Activated CD8-positive, alpha-beta T cell treated with anti-CD3 and anti-CD28 coated beads for 36 hours (primary cell): Measurements from ENCODE around the gene RGS9. TPM values are rescaled to one million over a fixed set of nuclear protein-coding genes. Genes with fewer than 3 reads are reported as not detected.
"Not testable (repeated sequence)": the region's sequence is repeated elsewhere in the genome, so short reads cannot be mapped to it uniquely, and the experiment has no call there.

Source experiments
- ATAC-seq: fragments of 200-7000 bp; cut with Tn5 transposase; one replicate; pipeline ENCODE4 v1.10.0; 2021; ENCODE audit warnings: mild to moderate bottlenecking, moderate library complexity
- CTCF ChIA-PET: fragments of 350-600 bp; sonication (Branson Sonifier 250); formaldehyde crosslinking; loops from one replicate; lab custom pipeline; 2021; ENCODE audit warnings: antibody characterized with exemption; lab: Charles Lee
- POLR2A ChIA-PET: fragments of 350-600 bp; sonication (Branson Sonifier 250); formaldehyde crosslinking; loops from one replicate; lab custom pipeline; 2021; ENCODE audit warnings: antibody characterized with exemption; lab: Charles Lee
- DNase-seq: peaks from one replicate; pipeline ENCODE4 v3.0.0-alpha.2; 2020
- H3K27ac Mint-ChIP-seq: one replicate; pipeline ENCODE4 v1.8.0; 2021; ENCODE audit warnings: mild to moderate bottlenecking, mixed read lengths
- H3K27me3 Mint-ChIP-seq: one replicate; pipeline ENCODE4 v1.8.0; 2021; ENCODE audit warnings: mixed read lengths
- H3K36me3 Mint-ChIP-seq: one replicate; pipeline ENCODE4 v1.8.0; 2021; ENCODE audit warnings: low read depth, mixed read lengths
- H3K4me1 Mint-ChIP-seq: one replicate; pipeline ENCODE4 v1.8.0; 2021; ENCODE audit warnings: low read depth, mixed read lengths
- H3K4me3 Mint-ChIP-seq: one replicate; pipeline ENCODE4 v1.8.0; 2021; ENCODE audit warnings: mild to moderate bottlenecking, moderate library complexity, mixed read lengths
- H3K9me3 Mint-ChIP-seq: one replicate; pipeline ENCODE4 v1.8.0; 2021; ENCODE audit warnings: mixed read lengths
- CTCF ChIP-seq: fragments of 200-600 bp; IDR thresholded peaks from one replicate; pipeline ENCODE4 v1.8.0; 2022; ENCODE audit warnings: antibody characterized with exemption, mild to moderate bottlenecking
- intact Hi-C: fragments of 100-400 bp; cut with micrococcal nuclease; formaldehyde crosslinking; loops from one replicate; pipeline ENCODE4 v1.10.0; 2022
- total RNA-seq, 2 experiments: library from RNA; stranded (reverse); gene quantifications; one replicate each; pipeline ENCODE4 v1.2.3, GENCODE V29; 2021

The RGS9 gene
- total RNA-seq, 2 experiments from 2014 or later = 1.3 to 1.9 TPM

- peaks cover 42% of the 10 kb centered on the region for H3K4me1 Mint-ChIP-seq
- no peak overlapping the region for H3K27ac Mint-ChIP-seq
- no peaks in the 10 kb centered on the region for H3K27me3 Mint-ChIP-seq
These were observed 39.7 kb downstream of the RGS9 start for GRCh38 chr17:65176646-65177409.

GRCh38 chr17:65177901-65178300 lies 40.7 kb downstream of the RGS9 start:
- DNase-seq (no peak), ATAC-seq (no peak)
- intact Hi-C loops = no loop called here
- Mint-ChIP-seq H3K36me3 (no peaks in the 10 kb centered on the region), H3K4me3 (no peak overlapping the region), H3K9me3 (no peaks in the 10 kb centered on the region), H3K27me3 (peaks cover 2% of the 10 kb centered on the region), H3K4me1 (peaks cover 47% of the 10 kb centered on the region), H3K27ac (peak overlapping the region; percentile 1)
- POLR2A ChIA-PET = interaction anchor here (0.8 kb wide), 1 partner anchor 43 kb away, joined by 4 read pairs; no protein-coding TSS in a partner anchor
- TF ChIP-seq CTCF = no peak
- CTCF ChIA-PET = interaction anchor here (0.6 to 2.3 kb wide), 4 partner anchors 20 to 78 kb away, joined by 3 to 6 read pairs (median 4); no protein-coding TSS in a partner anchor

More at GRCh38 chr17:65176646-65177409, 39.7 kb downstream of the RGS9 start:
- H3K9me3 Mint-ChIP-seq = no peaks in the 10 kb centered on the region
- TF ChIP-seq CTCF = no peak
- H3K36me3 Mint-ChIP-seq = no peaks in the 10 kb centered on the region
- DNase-seq = no peak
- intact Hi-C loops = no loop called here
- no peak for ATAC-seq
- no peak overlapping the region for H3K4me3 Mint-ChIP-seq
- ChIA-PET CTCF (interaction anchor here (2.3 kb wide), 1 partner anchor 77 kb away, joined by 6 read pairs; no protein-coding TSS in a partner anchor), POLR2A (no interaction called here)

GRCh38 chr17:65180276-65180675 lies 43.1 kb downstream of the RGS9 start:
- ChIA-PET CTCF (interaction anchor here (0.8 to 2.1 kb wide), 4 partner anchors 17 to 219 kb away, joined by 3 to 8 read pairs (median 3); no protein-coding TSS in a partner anchor), POLR2A (interaction anchor here (1.4 kb wide), 2 partner anchors 15 to 140 kb away, joined by 3 to 4 read pairs; no protein-coding TSS in a partner anchor)
- H3K36me3 Mint-ChIP-seq, H3K27me3 Mint-ChIP-seq, H3K9me3 Mint-ChIP-seq, intact Hi-C loops, DNase-seq, ATAC-seq: not testable (repeated sequence)
- Mint-ChIP-seq H3K4me3 (peak overlapping the region; percentile 41), H3K27ac (peak overlapping the region; percentile 86), H3K4me1 (peaks cover 53% of the 10 kb centered on the region)

- H3K27ac Mint-ChIP-seq = peak overlapping the region; percentile 86
- DNase-seq, H3K27me3 Mint-ChIP-seq, intact Hi-C loops, H3K9me3 Mint-ChIP-seq, H3K36me3 Mint-ChIP-seq, H3K4me3 Mint-ChIP-seq, ATAC-seq: not testable (repeated sequence)
- ChIA-PET POLR2A (interaction anchor here (1.2 to 1.8 kb wide), 3 partner anchors 48 to 141 kb away, joined by 3 to 8 read pairs (median 5); no protein-coding TSS in a partner anchor), CTCF (interaction anchor here (0.8 to 2.1 kb wide), 5 partner anchors 11 to 219 kb away, joined by 3 to 8 read pairs (median 3); no protein-coding TSS in a partner anchor)
- peaks cover 53% of the 10 kb centered on the region for H3K4me1 Mint-ChIP-seq
These were observed 43.6 kb downstream of the RGS9 start for GRCh38 chr17:65180752-65181236.

GRCh38 chr17:65181237-65182061 lies 44.3 kb downstream of the RGS9 start:
- POLR2A ChIA-PET = interaction anchor here (0.8 to 1.8 kb wide), 7 partner anchors 15 to 153 kb away, joined by 3 to 8 read pairs (median 4); partner anchors contain the start of gene RGS9
- DNase-seq (peak; percentile 59), ATAC-seq (peak; percentile 61)
- Mint-ChIP-seq H3K36me3 (no peaks in the 10 kb centered on the region), H3K27me3 (peaks cover 6% of the 10 kb centered on the region), H3K27ac (peak overlapping the region; percentile 86), H3K4me3 (no peak overlapping the region), H3K9me3 (no peaks in the 10 kb centered on the region), H3K4me1 (peaks cover 53% of the 10 kb centered on the region)
- intact Hi-C loops = no loop called here
- no peak for TF ChIP-seq CTCF
- CTCF ChIA-PET = interaction anchor here (1.1 to 2.1 kb wide), 6 partner anchors 10 to 220 kb away, joined by 3 to 8 read pairs (median 4); partner anchors contain the start of gene RGS9
